NOMO-1 treated with dmso at 0.1 percent for 144 hours (cell line): ENCODE results near the gene GATA3.

ENCODE experiments used
- DNase-seq: peaks from one replicate; lab custom pipeline; 2025; ENCODE audit not compliant: unreplicated experiment; lab: John Stamatoyannopoulos, UW

Gene GATA3

GRCh38 chr10:8063128-8063908 lies 8.8 kb downstream of the GATA3 start:
- DNase-seq = no peak

GRCh38 chr10:8063935-8064334 lies 9.4 kb downstream of the GATA3 start:
- DNase-seq = no peak

- no peak for DNase-seq
These were observed 9.9 kb downstream of the GATA3 start for GRCh38 chr10:8064436-8064835.

- DNase-seq = no peak
These were observed 11.2 kb downstream of the GATA3 start for GRCh38 chr10:8065651-8066050.

- DNase-seq = no peak
These were observed 11.6 kb downstream of the GATA3 start for GRCh38 chr10:8066124-8066523.

- no peak for DNase-seq
These were observed 12.3 kb downstream of the GATA3 start for GRCh38 chr10:8066797-8067196.

- no peak for DNase-seq
These were observed 14.6 kb downstream of the GATA3 start for GRCh38 chr10:8069108-8069507.

GRCh38 chr10:8069627-8070026 lies 15.1 kb downstream of the GATA3 start:
- no peak for DNase-seq

GRCh38 chr10:8070440-8070839 lies 16.0 kb downstream of the GATA3 start:
- no peak for DNase-seq

- no peak for DNase-seq
These were observed 16.5 kb downstream of the GATA3 start for GRCh38 chr10:8071006-8071405.

GRCh38 chr10:8071666-8072065 lies 17.2 kb downstream of the GATA3 start:
- no peak for DNase-seq

- DNase-seq = no peak
These were observed 17.7 kb downstream of the GATA3 start for GRCh38 chr10:8072211-8072610.

- DNase-seq = no peak
These were observed 19.4 kb downstream of the GATA3 start for GRCh38 chr10:8073691-8074416.

GRCh38 chr10:8074881-8075280 lies 20.4 kb downstream of the GATA3 start:
- no peak for DNase-seq

- no peak for DNase-seq
These were observed 21.1 kb downstream of the GATA3 start for GRCh38 chr10:8075282-8076260.

- DNase-seq = no peak
These were observed 22.4 kb downstream of the GATA3 start for GRCh38 chr10:8076933-8077332.

- no peak for DNase-seq
These were observed 23.5 kb downstream of the GATA3 start for GRCh38 chr10:8078027-8078426.

GRCh38 chr10:8079126-8079525 lies 24.6 kb downstream of the GATA3 start:
- DNase-seq = no peak

GRCh38 chr10:8084799-8085198 lies 30.3 kb downstream of the GATA3 start:
- no peak for DNase-seq

GRCh38 chr10:8085251-8085650 lies 30.8 kb downstream of the GATA3 start:
- no peak for DNase-seq

GRCh38 chr10:8086315-8086714 lies 31.8 kb downstream of the GATA3 start:
- DNase-seq = no peak
